ENCODE data around the gene XRCC5. TPM values are rescaled to one million over a fixed set of nuclear protein-coding genes. Genes with fewer than 3 reads are reported as not detected.

XRCC5 gene
- total and polyA plus RNA-seq, 2 donors (not counting 3 experiments of a cell fraction or from before 2014, with no cell fraction given): 267 to 319 TPM

DNA sequence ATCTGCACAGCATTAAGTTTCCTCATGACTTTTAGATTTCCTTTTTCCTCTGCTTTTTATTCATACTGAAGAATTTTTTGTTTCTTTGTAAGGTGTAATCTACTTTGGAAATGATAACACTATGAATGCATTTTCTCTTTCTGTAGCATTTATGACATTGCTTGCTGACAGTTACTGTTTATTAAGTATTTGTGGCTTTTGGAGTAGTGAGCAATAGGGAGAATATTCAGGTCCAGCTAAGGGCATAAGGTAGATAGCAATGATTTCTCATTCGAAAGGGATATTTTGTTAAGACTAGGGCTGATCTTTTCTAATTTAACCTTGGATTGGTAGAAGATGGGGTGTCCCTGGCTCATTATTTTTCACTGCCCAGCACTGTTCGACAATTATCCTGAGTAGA lies 80.3 kb downstream of the XRCC5 start:
- no peak overlapping the region for H3K9ac ChIP-seq (replicated peaks; ENCODE audit: extremely low read depth, insufficient read depth, low read length)
- no TSS peak for BruUV-seq (replicated peaks)
- H3K79me2 ChIP-seq (ENCODE audit: control insufficient read depth, insufficient read depth, low read length): peaks cover 58% of the 10 kb centered on the region
- H3K4me3 ChIP-seq (replicated peaks in 1 of 3; ENCODE audit: insufficient read depth in 1 of 3, low read depth in 1 of 3, low read length in 3 of 3): no peak overlapping the region
- DNase-seq (ENCODE audit: low read depth, low spot score) (no peak), FAIRE-seq (peak; percentile 26)
- no peak overlapping the region for H2AFZ ChIP-seq (ENCODE audit: low read depth, low read length)
- H3K4me1 ChIP-seq (ENCODE audit: control insufficient read depth, extremely low read depth, insufficient read depth, low read length): peaks cover 13% of the 10 kb centered on the region
- H3K9me3 ChIP-seq (replicated peaks; ENCODE audit: control insufficient read depth, insufficient read depth, low read length): no peaks in the 10 kb centered on the region
- no peaks in the 10 kb centered on the region for H3K9me1 ChIP-seq (replicated peaks; ENCODE audit: control insufficient read depth, extremely low read depth, insufficient read depth, low read length)
- POLR2A ChIA-PET: no interaction called here
- TF ChIP-seq JUN (IDR thresholded peaks at IDR 0.05; ENCODE audit: borderline replicate concordance, insufficient read depth, insufficient read length, low read depth) (no peak), GATA2 (IDR thresholded peaks at IDR 0.05; ENCODE audit: insufficient read depth, insufficient read length, low read depth, low read length) (no peak), MYC (IDR thresholded peaks at IDR 0.05; ENCODE audit: low read depth, low read length) (no peak)
- TF ChIP-seq, protein P1, sequence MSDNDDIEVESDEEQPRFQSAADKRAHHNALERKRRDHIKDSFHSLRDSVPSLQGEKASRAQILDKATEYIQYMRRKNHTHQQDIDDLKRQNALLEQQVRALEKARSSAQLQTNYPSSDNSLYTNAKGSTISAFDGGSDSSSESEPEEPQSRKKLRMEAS (IDR thresholded peaks at IDR 0.05; ENCODE audit: insufficient read depth, insufficient read length): no peak
- TF ChIP-seq, protein P2, sequence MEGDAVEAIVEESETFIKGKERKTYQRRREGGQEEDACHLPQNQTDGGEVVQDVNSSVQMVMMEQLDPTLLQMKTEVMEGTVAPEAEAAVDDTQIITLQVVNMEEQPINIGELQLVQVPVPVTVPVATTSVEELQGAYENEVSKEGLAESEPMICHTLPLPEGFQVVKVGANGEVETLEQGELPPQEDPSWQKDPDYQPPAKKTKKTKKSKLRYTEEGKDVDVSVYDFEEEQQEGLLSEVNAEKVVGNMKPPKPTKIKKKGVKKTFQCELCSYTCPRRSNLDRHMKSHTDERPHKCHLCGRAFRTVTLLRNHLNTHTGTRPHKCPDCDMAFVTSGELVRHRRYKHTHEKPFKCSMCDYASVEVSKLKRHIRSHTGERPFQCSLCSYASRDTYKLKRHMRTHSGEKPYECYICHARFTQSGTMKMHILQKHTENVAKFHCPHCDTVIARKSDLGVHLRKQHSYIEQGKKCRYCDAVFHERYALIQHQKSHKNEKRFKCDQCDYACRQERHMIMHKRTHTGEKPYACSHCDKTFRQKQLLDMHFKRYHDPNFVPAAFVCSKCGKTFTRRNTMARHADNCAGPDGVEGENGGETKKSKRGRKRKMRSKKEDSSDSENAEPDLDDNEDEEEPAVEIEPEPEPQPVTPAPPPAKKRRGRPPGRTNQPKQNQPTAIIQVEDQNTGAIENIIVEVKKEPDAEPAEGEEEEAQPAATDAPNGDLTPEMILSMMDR (IDR thresholded peaks at IDR 0.05; ENCODE audit: extremely low read depth in 1 of 2, insufficient read depth in 1 of 2, low read depth in 1 of 2, low read length in 2 of 2): no peak
- H4K20me1 ChIP-seq (replicated peaks; ENCODE audit: control insufficient read depth, extremely low read depth, insufficient read depth, low read length): peaks cover 4% of the 10 kb centered on the region
- dilution Hi-C loops (cut with MboI; ENCODE audit: extremely low pct_ligation_motif_present, low sequenced_read_pairs) (no loop called here), intact Hi-C loops (cut with micrococcal nuclease) (no loop called here)
- CTCF ChIA-PET: no interaction called here
- H3K36me3 ChIP-seq (ENCODE audit: control insufficient read depth in 2 of 2, extremely low read depth in 1 of 2, insufficient read depth in 2 of 2, low read length in 2 of 2): peaks cover 11 to 26% of the 10 kb centered on the region in 2 experiments
- H3K27me3 ChIP-seq (ENCODE audit: control insufficient read depth in 2 of 2, insufficient read depth in 2 of 2, low read length in 2 of 2): no peaks in the 10 kb centered on the region
- H3K27ac ChIP-seq (ENCODE audit: insufficient read depth, low read depth, low read length): no peak overlapping the region
- no peak overlapping the region for H3K4me2 ChIP-seq (ENCODE audit: insufficient read depth, low read length)

DNA sequence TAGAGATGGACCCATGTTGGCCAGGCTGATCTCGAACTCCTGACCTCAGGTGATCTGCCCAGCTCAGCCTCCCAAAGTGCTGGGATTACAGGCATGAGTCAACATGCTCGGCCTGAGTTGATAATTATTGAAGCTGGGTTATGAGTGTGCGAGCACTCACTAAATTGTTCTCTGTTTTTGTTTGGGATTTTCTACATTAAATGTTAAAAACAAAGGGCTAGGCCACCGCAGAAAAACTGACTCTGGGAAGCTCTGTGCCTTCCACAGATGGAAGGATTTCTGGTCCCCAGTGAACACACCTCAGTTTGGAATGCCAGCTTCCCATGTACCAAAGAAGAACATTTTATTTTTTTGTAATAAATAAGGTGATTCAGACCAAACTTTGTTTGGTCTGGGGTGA lies 83.0 kb downstream of the XRCC5 start:
- Histone ChIP-seq H3K9me3 (replicated peaks; ENCODE audit: control insufficient read depth, insufficient read depth, low read length) (no peaks in the 10 kb centered on the region), H4K20me1 (replicated peaks; ENCODE audit: control insufficient read depth, extremely low read depth, insufficient read depth, low read length) (peaks cover 4% of the 10 kb centered on the region), H3K27ac (ENCODE audit: insufficient read depth, low read depth, low read length) (no peak overlapping the region), H3K4me2 (ENCODE audit: insufficient read depth, low read length) (no peak overlapping the region), H2AFZ (ENCODE audit: low read depth, low read length) (no peak overlapping the region), H3K27me3 (ENCODE audit: control insufficient read depth in 2 of 2, insufficient read depth in 2 of 2, low read length in 2 of 2) (no peaks in the 10 kb centered on the region), H3K79me2 (ENCODE audit: control insufficient read depth, insufficient read depth, low read length) (peaks cover 35% of the 10 kb centered on the region), H3K36me3 (ENCODE audit: control insufficient read depth in 2 of 2, extremely low read depth in 1 of 2, insufficient read depth in 2 of 2, low read length in 2 of 2) (peaks cover 15 to 33% of the 10 kb centered on the region in 2 experiments), H3K9me1 (replicated peaks; ENCODE audit: control insufficient read depth, extremely low read depth, insufficient read depth, low read length) (no peaks in the 10 kb centered on the region), H3K4me3 (replicated peaks in 1 of 3; ENCODE audit: insufficient read depth in 1 of 3, low read depth in 1 of 3, low read length in 3 of 3) (no peak overlapping the region), H3K4me1 (ENCODE audit: control insufficient read depth, extremely low read depth, insufficient read depth, low read length) (peaks cover 6% of the 10 kb centered on the region), H3K9ac (replicated peaks; ENCODE audit: extremely low read depth, insufficient read depth, low read length) (no peak overlapping the region)
- BruUV-seq (replicated peaks): no TSS peak
- no peak for FAIRE-seq
- no peak for DNase-seq (ENCODE audit: low read depth, low spot score)
- intact Hi-C loops (cut with micrococcal nuclease): no loop called here
- POLR2A ChIA-PET: no interaction called here
- dilution Hi-C loops (cut with MboI; ENCODE audit: extremely low pct_ligation_motif_present, low sequenced_read_pairs): no loop called here
- CTCF ChIA-PET: interaction anchor here (1.2 kb wide), 1 partner anchor 14 kb away, joined by 3 read pairs; no protein-coding TSS in a partner anchor
- TF ChIP-seq GATA2 (IDR thresholded peaks at IDR 0.05; ENCODE audit: insufficient read depth, insufficient read length, low read depth, low read length) (no peak), JUN (IDR thresholded peaks at IDR 0.05; ENCODE audit: borderline replicate concordance, insufficient read depth, insufficient read length, low read depth) (no peak), EZH2 (IDR thresholded peaks at IDR 0.05; ENCODE audit: borderline replicate concordance, low read depth, low read length, severe bottlenecking) (no peak)
- TF ChIP-seq, protein P2 (IDR thresholded peaks at IDR 0.05; ENCODE audit: extremely low read depth in 1 of 2, insufficient read depth in 1 of 2, low read depth in 1 of 2, low read length in 2 of 2): no peak

All from endothelial cell of umbilical vein (primary cell).